ENCODE data around the gene LTF. TPM values are rescaled to one million over a fixed set of nuclear protein-coding genes. Genes with fewer than 3 reads are reported as not detected.

Gene LTF
- total and polyA plus RNA-seq, 2 of the 13 experiments (the other 11 are each of a cell fraction or from before 2014, with no cell fraction given) = not detected

GRCh38 chr3:46512191-46512749 is 47.6 kb upstream of the LTF start:
- ATAC-seq (no peak), DNase-seq (ENCODE audit: low spot score) (no peak), FAIRE-seq (no peak)
- ChIA-PET POLR2A (no interaction called here), CTCF (ENCODE audit: low intra/inter-chr PET ratio, low total read pairs) (no interaction called here)
- Histone ChIP-seq H2AFZ (ENCODE audit: low read length) (no peak overlapping the region), H3K36me3 (replicated peaks in 1 of 2; ENCODE audit: control insufficient read depth in 1 of 2, insufficient read depth in 2 of 2, low read length in 2 of 2) (no peaks in the 10 kb centered on the region), H3K27me3 (ENCODE audit: control insufficient read depth in 1 of 2, insufficient read depth in 2 of 2, low read length in 2 of 2) (peaks cover 0 to 2% of the 10 kb centered on the region in 2 experiments; a peak in 2 of 5 replicates), H3K4me3 (replicated peaks in 1 of 3; ENCODE audit: insufficient read depth in 1 of 3, low read depth in 2 of 3, low read length in 3 of 3) (no peak overlapping the region), H3K4me2 (ENCODE audit: low read depth, low read length) (no peak overlapping the region), H3K79me2 (ENCODE audit: insufficient read depth, low read length) (no peaks in the 10 kb centered on the region), H3K9ac (ENCODE audit: insufficient read depth, low read depth, low read length) (no peak overlapping the region), H3K9me3 (ENCODE audit: low read length) (no peaks in the 10 kb centered on the region), H3K4me1 (ENCODE audit: insufficient read depth, low read length) (no peaks in the 10 kb centered on the region), H4K20me1 (ENCODE audit: insufficient read depth, low read length) (no peaks in the 10 kb centered on the region), H3K27ac (ENCODE audit: extremely low read length, insufficient read depth, low read length) (no peak overlapping the region)
- BruUV-seq (replicated peaks) = no TSS peak
- intact Hi-C loops (cut with micrococcal nuclease; ENCODE audit: unreplicated experiment) = no loop called here
- in situ Hi-C loops (cut with HindIII; ENCODE audit: extremely low pct_ligation_motif_present, low pct_unique_long_range_greater_than_20kb) = no loop called here
- 50% methylated on average over 2 of the region's 2 CpGs for WGBS (ENCODE audit: low lambda C conversion rate)
- no peak for TF ChIP-seq U2AF2 (IDR thresholded peaks at IDR 0.05; ENCODE audit: low read depth, low read length)
- TF ChIP-seq CREM (IDR thresholded peaks at IDR 0.05) = no peak
- TF ChIP-seq CREM (CRISPR knock-in tag; IDR thresholded peaks at IDR 0.05) = no peak
- TF ChIP-seq FOXM1 (CRISPR knock-in tag; IDR thresholded peaks at IDR 0.05) = no peak
- no peak for TF ChIP-seq SRF (IDR thresholded peaks at IDR 0.05; ENCODE audit: low read depth, low read length)
- no peak for TF ChIP-seq ZNF234 (CRISPR knock-in tag; conservative IDR thresholded peaks at IDR 0.05)
- no peak for TF ChIP-seq ZNF724P (CRISPR knock-in tag; IDR thresholded peaks at IDR 0.05; ENCODE audit: borderline replicate concordance)
- TF ChIP-seq ETV5 (CRISPR knock-in tag; IDR thresholded peaks at IDR 0.05; ENCODE audit: borderline replicate concordance) = no peak
- no peak for TF ChIP-seq SOX13 (IDR thresholded peaks at IDR 0.05)
- TF ChIP-seq SOX13 (CRISPR knock-in tag; conservative IDR thresholded peaks at IDR 0.05 in 1 of 2, IDR thresholded peaks at IDR 0.05 in 1 of 2) = no peak
- no peak for TF ChIP-seq ZNF782 (CRISPR knock-in tag; IDR thresholded peaks at IDR 0.05; ENCODE audit: borderline replicate concordance)
- TF ChIP-seq IRF9 (CRISPR knock-in tag; IDR thresholded peaks at IDR 0.05; ENCODE audit: borderline replicate concordance) = no peak
- TF ChIP-seq ARNT (IDR thresholded peaks at IDR 0.05) = no peak
- TF ChIP-seq ZNF496 (CRISPR knock-in tag; IDR thresholded peaks at IDR 0.05; ENCODE audit: insufficient replicate concordance) = no peak
- TF ChIP-seq ZMAT5 (CRISPR knock-in tag; IDR thresholded peaks at IDR 0.05; ENCODE audit: borderline replicate concordance, low read depth) = no peak
- no peak for TF ChIP-seq NFYC (CRISPR knock-in tag; IDR thresholded peaks at IDR 0.05)
- no peak for TF ChIP-seq PHF20 (CRISPR knock-in tag; IDR thresholded peaks at IDR 0.05)
- TF ChIP-seq MED8 (CRISPR knock-in tag; IDR thresholded peaks at IDR 0.05; ENCODE audit: insufficient replicate concordance) = no peak
- no peak for TF ChIP-seq ZNF598 (CRISPR knock-in tag; IDR thresholded peaks at IDR 0.05; ENCODE audit: borderline replicate concordance)
- TF ChIP-seq ZNF607 (CRISPR knock-in tag; IDR thresholded peaks at IDR 0.05; ENCODE audit: borderline replicate concordance) = no peak

Data from HepG2 (cell line).